HepG2 (cell line): ENCODE results near the gene TMX2. TPM values are rescaled to one million over a fixed set of nuclear protein-coding genes. Genes with fewer than 3 reads are reported as not detected.
A peak's percentile ranks its signal among the peaks of the same experiment; 100 is the strongest.

Experiments used
- HDAC6 ChIP-seq: fragments of 200-600 bp; sonication (generic); IDR thresholded peaks from 2 replicates; pipeline ENCODE4 v1.7.0; 2017; ENCODE audit warnings: mild to moderate bottlenecking, antibody characterized with exemption, low read length, low read depth
- IKZF4 ChIP-seq: sonication (generic); formaldehyde crosslinking; IDR thresholded peaks from 2 replicates; pipeline ENCODE4 v1.5.1; 2020; ENCODE audit warnings: borderline replicate concordance, mild to moderate bottlenecking, low read depth, missing genetic modification reagents; ENCODE audit errors: not compliant biosample characterization
- ISX ChIP-seq: sonication (generic); formaldehyde crosslinking; conservative IDR thresholded peaks from 2 replicates; pipeline ENCODE4 v1.5.0; 2020; ENCODE audit warnings: missing genetic modification reagents
- MXD4 ChIP-seq: IDR thresholded peaks from 2 replicates; pipeline ENCODE4 v1.6.1; 2016; ENCODE audit warnings: mild to moderate bottlenecking, missing biosample characterization, missing genetic modification reagents
- NFATC3 ChIP-seq: sonication (generic); formaldehyde crosslinking; IDR thresholded peaks from 2 replicates; pipeline ENCODE4 v1.5.1; 2020; ENCODE audit warnings: mild to moderate bottlenecking, missing genetic modification reagents
- PAWR ChIP-seq: sonication (generic); formaldehyde crosslinking; IDR thresholded peaks from 2 replicates; pipeline ENCODE4 v1.4.0; 2020; ENCODE audit warnings: missing genetic modification reagents, mild to moderate bottlenecking, borderline replicate concordance
- POLR2A ChIP-seq, 2 experiments: IDR thresholded peaks; 2 replicates each; pipeline ENCODE4 v1.6.1; 2011; ENCODE audit warnings: low read depth in 2 of 2, low read length in 2 of 2, mild to moderate bottlenecking in 1 of 2, moderate library complexity in 1 of 2; ENCODE audit not compliant: insufficient read depth in 1 of 2
- TBX3 ChIP-seq: fragments of 450-650 bp; IDR thresholded peaks from 2 replicates; pipeline ENCODE4 v1.6.1; 2017; ENCODE audit warnings: antibody characterized with exemption, mild to moderate bottlenecking, inconsistent platforms, borderline replicate concordance
- TSC22D2 ChIP-seq: sonication (generic); formaldehyde crosslinking; IDR thresholded peaks from 2 replicates; pipeline ENCODE4 v1.5.1; 2020; ENCODE audit warnings: missing genetic modification reagents, mild to moderate bottlenecking, borderline replicate concordance
- ZBTB7A ChIP-seq: sonication (generic); formaldehyde crosslinking; IDR thresholded peaks from 2 replicates; pipeline ENCODE4 v1.8.0; 2022; ENCODE audit warnings: mild to moderate bottlenecking, missing genetic modification reagents
- ZNF24 ChIP-seq: fragments of 450-650 bp; IDR thresholded peaks from 2 replicates; pipeline ENCODE4 v1.6.1; 2017; ENCODE audit warnings: antibody characterized with exemption, mild to moderate bottlenecking
- ZNF30 ChIP-seq: sonication (generic); formaldehyde crosslinking; IDR thresholded peaks from 2 replicates; pipeline ENCODE4 v1.5.0; 2020; ENCODE audit warnings: mild to moderate bottlenecking, missing genetic modification reagents
- ZNF430 ChIP-seq: sonication (generic); formaldehyde crosslinking; IDR thresholded peaks from 2 replicates; pipeline ENCODE4 v1.9.0; 2021; ENCODE audit warnings: mild to moderate bottlenecking, missing genetic modification reagents
- ZNF614 ChIP-seq: IDR thresholded peaks from 2 replicates; pipeline ENCODE4 v1.6.1; 2018; ENCODE audit warnings: missing biosample characterization, missing genetic modification reagents, inconsistent platforms, borderline replicate concordance
- ZNF616 ChIP-seq: sonication (generic); formaldehyde crosslinking; IDR thresholded peaks from 2 replicates; pipeline ENCODE4 v1.5.0; 2020; ENCODE audit warnings: low read depth, mild to moderate bottlenecking, missing genetic modification reagents
- ZNF768 ChIP-seq: sonication (generic); formaldehyde crosslinking; IDR thresholded peaks from 2 replicates; pipeline ENCODE4 v1.4.0; 2020; ENCODE audit warnings: missing genetic modification reagents
- polyA plus RNA-seq, 8 experiments: library from polyadenylated mRNA; depleted of rRNA in 3 of 8; stranded (reverse) in 7 of 8; unstranded in 1 of 8; fragments of >200 nt; fragmentation: Illumina TruSeq in 4 of 8; extraction: Trizol in 4 of 8; gene quantifications; 2 replicates each; pipeline versions ENCODE4 v1.2.1 to v1.2.3, GENCODE V29; 2011 to 2016; ENCODE audit warnings: low read depth in 4 of 8, missing spikeins in 1 of 8, mixed read lengths in 1 of 8; ENCODE audit not compliant: insufficient read depth in 1 of 8
- total RNA-seq, 5 experiments: library from RNA; depleted of rRNA; stranded (reverse); fragments of >200 nt; fragmentation: Illumina TruSeq; extraction: Trizol; gene quantifications; 2 replicates each; pipeline ENCODE4 v1.2.3, GENCODE V29; 2016; ENCODE audit warnings: low read depth in 1 of 5
- TF ChIP-seq, protein P1 (sequence below): sonication (generic); formaldehyde crosslinking; IDR thresholded peaks from 2 replicates; pipeline ENCODE4 v1.5.0; 2020; ENCODE audit warnings: mild to moderate bottlenecking, missing genetic modification reagents, borderline replicate concordance
- TF ChIP-seq, protein P2 (sequence below): sonication (generic); formaldehyde crosslinking; IDR thresholded peaks from 2 replicates; pipeline ENCODE4 v1.4.0; 2020; ENCODE audit warnings: missing genetic modification reagents
- TF ChIP-seq, protein P3 (sequence below): IDR thresholded peaks from 2 replicates; pipeline ENCODE4 v1.6.1; 2016; ENCODE audit warnings: control low read depth
- TF ChIP-seq, protein P4 (sequence below): sonication (generic); formaldehyde crosslinking; IDR thresholded peaks from 2 replicates; pipeline ENCODE4 v1.9.0; 2022; ENCODE audit warnings: low read depth, missing genetic modification reagents

TMX2 gene
- total and polyA plus RNA-seq, 2 of the 13 experiments (the other 11 are each of a cell fraction or from before 2014, with no cell fraction given): 84.5 to 129 TPM

DNA sequence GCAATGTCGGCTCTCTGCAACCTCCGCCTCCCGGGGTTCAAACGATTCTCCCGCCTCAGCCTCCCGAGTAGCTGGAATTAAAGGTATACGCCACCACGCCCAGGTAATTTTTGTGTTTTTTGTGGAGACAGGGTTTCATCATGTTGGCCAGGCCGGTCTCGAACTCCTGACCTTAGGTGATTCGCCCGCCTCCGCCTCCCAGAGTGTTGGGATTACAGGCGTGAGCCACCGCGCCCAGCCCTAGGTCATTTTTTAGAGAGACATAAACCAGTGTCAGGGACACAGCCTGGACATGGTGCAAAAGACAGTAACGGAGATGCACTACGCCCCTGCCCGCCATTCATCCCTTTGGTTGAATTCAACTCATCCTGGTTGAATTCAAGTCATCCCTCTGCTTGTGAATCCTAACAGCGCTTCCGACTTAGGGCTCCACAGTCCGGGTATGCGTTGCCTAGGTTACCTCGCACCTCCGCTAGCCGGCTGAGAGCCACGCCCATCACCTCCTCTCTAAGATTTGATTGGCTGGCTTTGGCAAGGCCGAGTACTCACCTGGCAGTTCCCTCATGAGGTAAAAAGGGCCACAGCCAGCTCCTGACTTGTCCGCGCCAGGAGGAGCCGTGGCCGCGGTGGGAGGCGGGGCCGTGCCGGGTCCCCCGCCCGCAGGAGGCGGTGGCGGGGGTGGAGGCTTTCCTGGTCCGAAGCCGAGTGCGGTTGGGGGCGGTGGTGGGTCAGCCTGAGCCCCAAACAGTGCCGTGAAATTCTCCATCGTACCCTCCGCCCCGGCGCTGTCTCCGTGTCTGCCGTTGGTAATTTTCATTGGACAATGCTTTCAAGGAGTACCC is 758 bp upstream of the TMX2 start, which contains the start of gene MED19 (continued):
- TF ChIP-seq ZNF30 (CRISPR knock-in tag): no peak
- TF ChIP-seq ZNF614 (CRISPR knock-in tag): no peak
- peak; percentile 48; the same call in 1 of the 2 replicates for TF ChIP-seq TBX3
- TF ChIP-seq, protein P1, sequence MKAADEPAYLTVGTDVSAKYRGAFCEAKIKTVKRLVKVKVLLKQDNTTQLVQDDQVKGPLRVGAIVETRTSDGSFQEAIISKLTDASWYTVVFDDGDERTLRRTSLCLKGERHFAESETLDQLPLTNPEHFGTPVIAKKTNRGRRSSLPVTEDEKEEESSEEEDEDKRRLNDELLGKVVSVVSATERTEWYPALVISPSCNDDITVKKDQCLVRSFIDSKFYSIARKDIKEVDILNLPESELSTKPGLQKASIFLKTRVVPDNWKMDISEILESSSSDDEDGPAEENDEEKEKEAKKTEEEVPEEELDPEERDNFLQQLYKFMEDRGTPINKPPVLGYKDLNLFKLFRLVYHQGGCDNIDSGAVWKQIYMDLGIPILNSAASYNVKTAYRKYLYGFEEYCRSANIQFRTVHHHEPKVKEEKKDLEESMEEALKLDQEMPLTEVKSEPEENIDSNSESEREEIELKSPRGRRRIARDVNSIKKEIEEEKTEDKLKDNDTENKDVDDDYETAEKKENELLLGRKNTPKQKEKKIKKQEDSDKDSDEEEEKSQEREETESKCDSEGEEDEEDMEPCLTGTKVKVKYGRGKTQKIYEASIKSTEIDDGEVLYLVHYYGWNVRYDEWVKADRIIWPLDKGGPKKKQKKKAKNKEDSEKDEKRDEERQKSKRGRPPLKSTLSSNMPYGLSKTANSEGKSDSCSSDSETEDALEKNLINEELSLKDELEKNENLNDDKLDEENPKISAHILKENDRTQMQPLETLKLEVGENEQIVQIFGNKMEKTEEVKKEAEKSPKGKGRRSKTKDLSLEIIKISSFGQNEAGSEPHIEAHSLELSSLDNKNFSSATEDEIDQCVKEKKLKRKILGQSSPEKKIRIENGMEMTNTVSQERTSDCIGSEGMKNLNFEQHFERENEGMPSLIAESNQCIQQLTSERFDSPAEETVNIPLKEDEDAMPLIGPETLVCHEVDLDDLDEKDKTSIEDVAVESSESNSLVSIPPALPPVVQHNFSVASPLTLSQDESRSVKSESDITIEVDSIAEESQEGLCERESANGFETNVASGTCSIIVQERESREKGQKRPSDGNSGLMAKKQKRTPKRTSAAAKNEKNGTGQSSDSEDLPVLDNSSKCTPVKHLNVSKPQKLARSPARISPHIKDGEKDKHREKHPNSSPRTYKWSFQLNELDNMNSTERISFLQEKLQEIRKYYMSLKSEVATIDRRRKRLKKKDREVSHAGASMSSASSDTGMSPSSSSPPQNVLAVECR (CRISPR knock-in tag): peak; percentile 71
- peak; percentile 37; the same call in 1 of the 2 replicates for TF ChIP-seq ZNF768 (CRISPR knock-in tag)
- TF ChIP-seq, protein P2, sequence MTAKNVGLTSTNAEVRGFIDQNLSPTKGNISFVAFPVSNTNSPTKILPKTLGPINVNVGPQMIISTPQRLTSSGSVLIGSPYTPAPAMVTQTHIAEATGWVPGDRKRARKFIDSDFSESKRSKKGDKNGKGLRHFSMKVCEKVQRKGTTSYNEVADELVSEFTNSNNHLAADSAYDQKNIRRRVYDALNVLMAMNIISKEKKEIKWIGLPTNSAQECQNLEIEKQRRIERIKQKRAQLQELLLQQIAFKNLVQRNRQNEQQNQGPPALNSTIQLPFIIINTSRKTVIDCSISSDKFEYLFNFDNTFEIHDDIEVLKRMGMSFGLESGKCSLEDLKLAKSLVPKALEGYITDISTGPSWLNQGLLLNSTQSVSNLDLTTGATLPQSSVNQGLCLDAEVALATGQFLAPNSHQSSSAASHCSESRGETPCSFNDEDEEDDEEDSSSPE: no peak
- TF ChIP-seq POLR2A (IDR thresholded peaks at IDR 0.05; ENCODE audit: insufficient read depth in 1 of 2, low read depth in 2 of 2, low read length in 2 of 2): peak in 1 of 2 experiments; percentile 59; a peak in 3 of 4 replicates
- no peak for TF ChIP-seq ZBTB7A (CRISPR knock-in tag)
- TF ChIP-seq ZNF616 (CRISPR knock-in tag): peak; percentile 36; the same call in 1 of the 2 replicates
- TF ChIP-seq HDAC6: no peak
- TF ChIP-seq, protein P3, sequence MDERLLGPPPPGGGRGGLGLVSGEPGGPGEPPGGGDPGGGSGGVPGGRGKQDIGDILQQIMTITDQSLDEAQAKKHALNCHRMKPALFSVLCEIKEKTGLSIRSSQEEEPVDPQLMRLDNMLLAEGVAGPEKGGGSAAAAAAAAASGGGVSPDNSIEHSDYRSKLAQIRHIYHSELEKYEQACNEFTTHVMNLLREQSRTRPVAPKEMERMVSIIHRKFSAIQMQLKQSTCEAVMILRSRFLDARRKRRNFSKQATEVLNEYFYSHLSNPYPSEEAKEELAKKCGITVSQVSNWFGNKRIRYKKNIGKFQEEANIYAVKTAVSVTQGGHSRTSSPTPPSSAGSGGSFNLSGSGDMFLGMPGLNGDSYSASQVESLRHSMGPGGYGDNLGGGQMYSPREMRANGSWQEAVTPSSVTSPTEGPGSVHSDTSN (CRISPR knock-in tag): peak; percentile 27; the same call in 1 of the 2 replicates
- TF ChIP-seq ZNF24: no peak
- TF ChIP-seq MXD4 (CRISPR knock-in tag): no peak
- TF ChIP-seq, protein P4, sequence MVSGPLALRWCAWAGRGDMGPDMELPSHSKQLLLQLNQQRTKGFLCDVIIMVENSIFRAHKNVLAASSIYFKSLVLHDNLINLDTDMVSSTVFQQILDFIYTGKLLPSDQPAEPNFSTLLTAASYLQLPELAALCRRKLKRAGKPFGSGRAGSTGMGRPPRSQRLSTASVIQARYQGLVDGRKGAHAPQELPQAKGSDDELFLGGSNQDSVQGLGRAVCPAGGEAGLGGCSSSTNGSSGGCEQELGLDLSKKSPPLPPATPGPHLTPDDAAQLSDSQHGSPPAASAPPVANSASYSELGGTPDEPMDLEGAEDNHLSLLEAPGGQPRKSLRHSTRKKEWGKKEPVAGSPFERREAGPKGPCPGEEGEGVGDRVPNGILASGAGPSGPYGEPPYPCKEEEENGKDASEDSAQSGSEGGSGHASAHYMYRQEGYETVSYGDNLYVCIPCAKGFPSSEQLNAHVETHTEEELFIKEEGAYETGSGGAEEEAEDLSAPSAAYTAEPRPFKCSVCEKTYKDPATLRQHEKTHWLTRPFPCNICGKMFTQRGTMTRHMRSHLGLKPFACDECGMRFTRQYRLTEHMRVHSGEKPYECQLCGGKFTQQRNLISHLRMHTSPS (CRISPR knock-in tag): no peak
- TF ChIP-seq ZNF430: peak; percentile 47; the same call in 1 of the 2 replicates
- no peak for TF ChIP-seq ISX (CRISPR knock-in tag)
- no peak for TF ChIP-seq TSC22D2 (CRISPR knock-in tag)
- TF ChIP-seq IKZF4 (CRISPR knock-in tag): peak; percentile 80
- TF ChIP-seq PAWR (CRISPR knock-in tag): no peak
- TF ChIP-seq NFATC3 (CRISPR knock-in tag): peak; percentile 36; the same call in 1 of the 2 replicates
